GM12878 (cell line): ENCODE data around the gene BRSK2.

Experiments
- CHD2 ChIP-seq: IDR thresholded peaks from 2 replicates; pipeline ENCODE4 v1.6.1; 2011; ENCODE audit warnings: low read depth, low read length, improper control_type of control experiment, borderline replicate concordance
- CREB1 ChIP-seq: IDR thresholded peaks from 2 replicates; pipeline ENCODE4 v1.6.1; 2012; ENCODE audit warnings: low read depth, mild to moderate bottlenecking, inconsistent platforms
- CTCF ChIP-seq, 3 experiments: IDR thresholded peaks in 2 of 3; conservative IDR thresholded peaks in 1 of 3; 2 replicates each; pipeline ENCODE4 v1.5.1; 2011; ENCODE audit warnings: low read depth in 3 of 3, low read length in 3 of 3, mild to moderate bottlenecking in 3 of 3, control low read depth in 2 of 3, moderate library complexity in 2 of 3, inconsistent platforms in 1 of 3, mixed read lengths in 1 of 3; ENCODE audit not compliant: control insufficient read depth in 2 of 3, insufficient read depth in 1 of 3; ENCODE audit errors: extremely low read depth in 1 of 3
- E2F8 ChIP-seq: fragments of 450-650 bp; IDR thresholded peaks from 2 replicates; pipeline ENCODE4 v1.6.1; 2018; ENCODE audit warnings: mild to moderate bottlenecking, low read depth, moderate library complexity; ENCODE audit not compliant: partially characterized antibody
- HDAC2 ChIP-seq: fragments of 200-600 bp; sonication (generic); IDR thresholded peaks from 2 replicates; pipeline ENCODE4 v1.6.1; 2017
- PAX5 ChIP-seq: IDR thresholded peaks from 2 replicates; pipeline ENCODE4 v1.6.1; 2011; ENCODE audit warnings: low read depth, low read length, borderline replicate concordance
- POLR2A ChIP-seq: IDR thresholded peaks from 2 replicates; pipeline ENCODE4 v1.6.1; 2011; ENCODE audit warnings: low read depth, mild to moderate bottlenecking, low read length
- POLR2AphosphoS5 ChIP-seq: IDR thresholded peaks from 2 replicates; pipeline ENCODE4 v1.6.1; 2011; ENCODE audit warnings: mild to moderate bottlenecking, low read length, inconsistent platforms
- REST ChIP-seq: IDR thresholded peaks from 2 replicates; pipeline ENCODE4 v1.6.1; 2012; ENCODE audit warnings: mild to moderate bottlenecking, low read depth, low read length
- TAF1 ChIP-seq: IDR thresholded peaks from 2 replicates; pipeline ENCODE4 v1.6.1; 2011; ENCODE audit warnings: mild to moderate bottlenecking, low read depth, low read length, borderline replicate concordance
- ZBTB33 ChIP-seq: fragments of 450-650 bp; IDR thresholded peaks from 2 replicates; pipeline ENCODE4 v1.6.1; 2017; ENCODE audit warnings: mild to moderate bottlenecking
- ZNF217 ChIP-seq: fragments of 450-650 bp; IDR thresholded peaks from 2 replicates; pipeline ENCODE4 v1.6.1; 2017; ENCODE audit warnings: antibody characterized with exemption, mild to moderate bottlenecking
- ZNF24 ChIP-seq: fragments of 450-650 bp; IDR thresholded peaks from 2 replicates; pipeline ENCODE4 v1.6.1; 2017; ENCODE audit warnings: antibody characterized with exemption, mild to moderate bottlenecking
- ZSCAN29 ChIP-seq: fragments of 450-650 bp; IDR thresholded peaks from 2 replicates; pipeline ENCODE4 v1.6.1; 2017; ENCODE audit warnings: mild to moderate bottlenecking, moderate library complexity

- TF ChIP-seq CREB1: no peak
- TF ChIP-seq POLR2A: no peak
- TF ChIP-seq CHD2: no peak
- TF ChIP-seq HDAC2: no peak
- no peak for TF ChIP-seq ZNF217
- TF ChIP-seq ZBTB33: no peak
- no peak for TF ChIP-seq E2F8
- no peak for TF ChIP-seq REST
- TF ChIP-seq CTCF (IDR thresholded peaks at IDR 0.05 in 2 of 3, conservative IDR thresholded peaks at IDR 0.05 in 1 of 3; ENCODE audit: control insufficient read depth in 2 of 3, extremely low read depth in 1 of 3, insufficient read depth in 1 of 3, low read depth in 3 of 3, low read length in 3 of 3): no peak
- no peak for TF ChIP-seq PAX5
- TF ChIP-seq ZNF24: no peak
- no peak for TF ChIP-seq ZSCAN29
- TF ChIP-seq POLR2AphosphoS5: no peak
- no peak for TF ChIP-seq TAF1
Observed at GRCh38 chr11:1444823-1445422, 55.2 kb downstream of the BRSK2 start.
